Transverse colon (tissue), 4 donors: ENCODE data around the gene CDC20. TPM values are rescaled to one million over a fixed set of nuclear protein-coding genes. Genes with fewer than 3 reads are reported as not detected.

Source experiments
- DNase-seq: peaks from one replicate; pipeline ENCODE4 v3.0.0-alpha.2; 2019
- H3K27ac ChIP-seq, 4 donors: fragments of 200-600 bp; sonication (generic); 2 replicates each; pipeline ENCODE4 v1.5.1; 2016 to 2018; ENCODE audit warnings: inconsistent platforms in 4 of 4
- H3K27me3 ChIP-seq: fragments of 200-600 bp; sonication (generic); 2 replicates; pipeline ENCODE4 v1.5.1; 2017; ENCODE audit warnings: inconsistent platforms
- H3K36me3 ChIP-seq, 4 donors: fragments of 200-600 bp; sonication (generic); 2 replicates each; pipeline ENCODE4 v1.5.1; 2017 to 2019; ENCODE audit warnings: inconsistent platforms in 4 of 4
- H3K4me1 ChIP-seq, 4 donors: fragments of 200-600 bp; sonication (generic); 2 replicates each; pipeline ENCODE4 v1.5.1; 2017 to 2020; ENCODE audit warnings: inconsistent platforms in 4 of 4
- H3K4me3 ChIP-seq, 4 donors: fragments of 200-600 bp; sonication (generic); 1 replicate in 1 of 4; 2 replicates in 3 of 4; pipeline versions ENCODE4 v1.5.1 to v1.6.1; 2017 to 2019; ENCODE audit warnings: inconsistent platforms in 4 of 4
- H3K9me3 ChIP-seq, 2 donors: fragments of 200-600 bp; sonication (generic); 2 replicates each; pipeline ENCODE4 v1.5.1; 2017 to 2019; ENCODE audit warnings: inconsistent platforms in 2 of 2
- EP300 ChIP-seq: sonication (generic); formaldehyde crosslinking; IDR thresholded peaks from one replicate; pipeline ENCODE4 v1.6.1; 2017; ENCODE audit warnings: antibody characterized with exemption, low read depth
- POLR2A ChIP-seq: fragments of 450-650 bp; IDR thresholded peaks from one replicate; pipeline ENCODE4 v1.6.1; 2016; ENCODE audit warnings: antibody characterized with exemption, mild to moderate bottlenecking, moderate library complexity
- POLR2AphosphoS5 ChIP-seq, 3 donors: sonication (generic); formaldehyde crosslinking; IDR thresholded peaks; one replicate each; pipeline ENCODE4 v1.6.1; 2016; ENCODE audit warnings: antibody characterized with exemption in 3 of 3
- WGBS, 2 donors: methylation state at CpG; one replicate each; pipeline ENCODE4 v1.1.5; 2018; ENCODE audit warnings: low coverage in 1 of 2; 5-methylcytosine and 5-hydroxymethylcytosine counted together
- in situ Hi-C, 4 donors: fragments of 200-750 bp; cut with MboI; loops; one replicate each; pipeline versions ENCODE4 v1.15.0 to v1.15.1; 2017; ENCODE audit warnings: low sequenced_read_pairs in 3 of 4, low pct_ligation_motif_present in 1 of 4, low pct_unique_long_range_greater_than_20kb in 1 of 4
- intact Hi-C: fragments of 100-400 bp; cut with DNase I; formaldehyde crosslinking; loops from one replicate; pipeline ENCODE4 v1.15.1; 2023; ENCODE audit warnings: low total_unique reads
- total RNA-seq, 4 donors: library from RNA; depleted of rRNA; stranded (reverse); fragments of >200 nt; gene quantifications; one replicate each; pipeline ENCODE4 v1.1.0, GENCODE V29; 2016
- TF ChIP-seq, protein P1 (sequence below), 5 experiments: fragments of 200-600 bp in 3 of 5; fragments of 450-650 bp in 2 of 5; sonication (generic) in 3 of 5; IDR thresholded peaks; 1 replicate in 2 of 5; 2 replicates in 3 of 5; pipeline ENCODE4 v1.5.1; 2016 to 2017; ENCODE audit warnings: antibody characterized with exemption in 5 of 5, inconsistent platforms in 3 of 5, mild to moderate bottlenecking in 2 of 5, moderate library complexity in 1 of 5

Gene CDC20
- total RNA-seq, 4 donors from 2014 or later, result 2.9 to 38.4 (median 4.5) TPM; not detected in 1

DNA sequence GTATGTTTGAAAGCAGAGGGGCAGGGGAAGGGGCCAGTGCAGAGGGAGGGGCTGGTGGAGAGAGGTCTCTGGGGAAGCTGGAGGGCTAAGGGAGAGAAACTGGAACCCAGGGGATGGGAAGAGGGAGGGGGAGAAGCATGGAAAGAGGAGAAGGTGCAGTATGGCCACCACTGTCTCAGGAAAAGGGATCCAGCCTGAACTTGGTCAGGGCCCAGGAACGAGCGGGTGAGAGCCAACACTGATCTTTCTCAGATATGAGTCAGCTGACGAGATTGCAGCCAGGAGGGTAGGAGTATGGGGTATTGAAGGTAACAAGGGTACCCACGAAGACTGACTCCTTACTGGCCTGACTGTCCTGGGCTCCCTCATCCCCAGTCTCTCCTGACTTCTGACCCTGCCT is 40.0 kb upstream of the CDC20 start:
- intact Hi-C loops, result no loop called here
- in situ Hi-C loops, result no loop called here
- Histone ChIP-seq H3K4me1 (peaks cover 0 to 7% (median 2%) of the 10 kb centered on the region in 4 donors), H3K9me3 (no peaks in the 10 kb centered on the region), H3K36me3 (no peaks in the 10 kb centered on the region), H3K27ac (no peak overlapping the region), H3K27me3 (no peaks in the 10 kb centered on the region), H3K4me3 (no peak overlapping the region)
- TF ChIP-seq EP300 (no peak), POLR2AphosphoS5 (IDR thresholded peaks at IDR 0.05) (no peak), POLR2A (no peak)
- TF ChIP-seq, protein P1, sequence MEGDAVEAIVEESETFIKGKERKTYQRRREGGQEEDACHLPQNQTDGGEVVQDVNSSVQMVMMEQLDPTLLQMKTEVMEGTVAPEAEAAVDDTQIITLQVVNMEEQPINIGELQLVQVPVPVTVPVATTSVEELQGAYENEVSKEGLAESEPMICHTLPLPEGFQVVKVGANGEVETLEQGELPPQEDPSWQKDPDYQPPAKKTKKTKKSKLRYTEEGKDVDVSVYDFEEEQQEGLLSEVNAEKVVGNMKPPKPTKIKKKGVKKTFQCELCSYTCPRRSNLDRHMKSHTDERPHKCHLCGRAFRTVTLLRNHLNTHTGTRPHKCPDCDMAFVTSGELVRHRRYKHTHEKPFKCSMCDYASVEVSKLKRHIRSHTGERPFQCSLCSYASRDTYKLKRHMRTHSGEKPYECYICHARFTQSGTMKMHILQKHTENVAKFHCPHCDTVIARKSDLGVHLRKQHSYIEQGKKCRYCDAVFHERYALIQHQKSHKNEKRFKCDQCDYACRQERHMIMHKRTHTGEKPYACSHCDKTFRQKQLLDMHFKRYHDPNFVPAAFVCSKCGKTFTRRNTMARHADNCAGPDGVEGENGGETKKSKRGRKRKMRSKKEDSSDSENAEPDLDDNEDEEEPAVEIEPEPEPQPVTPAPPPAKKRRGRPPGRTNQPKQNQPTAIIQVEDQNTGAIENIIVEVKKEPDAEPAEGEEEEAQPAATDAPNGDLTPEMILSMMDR (IDR thresholded peaks at IDR 0.05), result no peak
- DNase-seq, result no peak
- 77% methylated on average over 4 of the region's 4 CpGs; no CpG with 5 or more reads in 1 of the 2 donors for WGBS, 2 donors

DNA sequence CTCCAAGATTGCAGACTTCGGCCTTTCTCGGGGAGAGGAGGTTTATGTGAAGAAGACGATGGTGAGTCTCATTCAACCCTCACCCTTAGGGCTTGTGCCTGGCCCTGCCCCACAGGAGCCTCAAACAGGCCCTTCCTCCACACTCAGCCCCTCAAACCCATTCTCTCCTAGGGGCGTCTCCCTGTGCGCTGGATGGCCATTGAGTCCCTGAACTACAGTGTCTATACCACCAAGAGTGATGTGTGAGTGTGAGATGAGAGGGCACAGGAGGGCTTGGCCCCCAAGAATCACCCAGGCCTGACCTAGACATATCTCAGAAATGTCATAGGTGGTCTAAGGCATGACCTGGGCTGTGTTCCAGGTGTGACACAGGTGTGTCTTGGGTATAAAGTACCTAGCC is 39.5 kb upstream of the CDC20 start:
- H3K36me3 ChIP-seq, result no peaks in the 10 kb centered on the region
- in situ Hi-C loops, result no loop called here
- TF ChIP-seq, protein P1 (IDR thresholded peaks at IDR 0.05), result no peak
- TF ChIP-seq EP300 (no peak), POLR2AphosphoS5 (IDR thresholded peaks at IDR 0.05) (no peak), POLR2A (no peak)
- H3K4me1 ChIP-seq, result peaks cover 0 to 3% (median under 1%) of the 10 kb centered on the region in 4 donors
- intact Hi-C loops, result no loop called here
- H3K27me3 ChIP-seq, result no peaks in the 10 kb centered on the region
- no peaks in the 10 kb centered on the region for H3K9me3 ChIP-seq
- H3K4me3 ChIP-seq, result no peak overlapping the region
- no peak for DNase-seq
- H3K27ac ChIP-seq, result no peak overlapping the region
- 97% methylated on average over 5 of the region's 5 CpGs; no CpG with 5 or more reads in 1 of the 2 donors for WGBS, 2 donors

DNA sequence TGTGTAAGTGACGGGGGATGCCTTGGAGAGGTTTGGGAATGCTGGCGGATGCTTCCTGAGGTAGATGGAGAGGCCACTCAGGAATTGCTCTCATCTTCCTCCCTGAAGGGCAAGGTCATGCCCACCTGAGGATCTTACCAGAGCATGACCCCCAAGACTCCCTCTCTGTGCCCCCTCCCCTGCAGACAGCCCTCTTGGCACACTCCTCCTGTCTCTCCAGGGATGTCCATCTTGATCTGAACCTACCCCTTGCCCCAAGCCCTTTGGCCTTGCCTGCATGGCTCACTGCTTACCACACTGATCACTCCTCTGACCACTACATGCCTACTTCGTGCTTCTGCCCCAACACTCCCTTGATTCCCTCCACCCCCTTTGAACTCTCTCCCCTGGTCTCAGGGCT is 39.0 kb upstream of the CDC20 start:
- H3K36me3 ChIP-seq, result no peaks in the 10 kb centered on the region
- whole genome bisulfite sequencing, 2 donors, result 96 to 100% methylated on average over 1 to 2 of the region's 3 CpGs
- H3K27ac ChIP-seq, result no peak overlapping the region
- no peak overlapping the region for H3K4me3 ChIP-seq
- in situ Hi-C loops (no loop called here), intact Hi-C loops (no loop called here)
- no peak for TF ChIP-seq EP300
- no peak for TF ChIP-seq POLR2A
- TF ChIP-seq, protein P1 (IDR thresholded peaks at IDR 0.05), result no peak
- no peak for TF ChIP-seq POLR2AphosphoS5 (IDR thresholded peaks at IDR 0.05)
- peaks cover 0 to under 1% of the 10 kb centered on the region in 2 donors for H3K9me3 ChIP-seq
- H3K4me1 ChIP-seq, result no peaks in the 10 kb centered on the region
- no peaks in the 10 kb centered on the region for H3K27me3 ChIP-seq
- DNase-seq, result no peak

DNA sequence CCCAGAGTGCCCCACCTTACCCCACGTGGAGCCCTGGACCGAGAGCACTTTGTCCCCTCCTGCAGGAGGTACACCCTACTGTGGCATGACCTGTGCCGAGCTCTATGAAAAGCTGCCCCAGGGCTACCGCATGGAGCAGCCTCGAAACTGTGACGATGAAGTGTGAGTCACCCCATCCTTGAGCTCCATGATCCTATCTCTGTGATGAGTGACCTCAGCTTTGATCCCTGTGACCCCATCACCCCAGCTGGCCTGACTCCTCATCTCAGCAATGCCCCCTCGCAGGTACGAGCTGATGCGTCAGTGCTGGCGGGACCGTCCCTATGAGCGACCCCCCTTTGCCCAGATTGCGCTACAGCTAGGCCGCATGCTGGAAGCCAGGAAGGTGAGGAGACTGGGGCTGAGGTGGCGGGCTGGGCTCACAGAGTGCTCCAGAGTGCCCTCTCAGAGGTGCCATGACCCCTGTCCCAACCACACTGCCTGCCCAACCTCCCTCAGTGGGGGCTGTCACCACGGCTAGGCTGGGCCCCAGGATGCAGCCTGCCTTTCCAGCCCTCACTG is 37.4 kb upstream of the CDC20 start:
- Histone ChIP-seq H3K36me3 (no peaks in the 10 kb centered on the region), H3K4me3 (no peak overlapping the region), H3K4me1 (no peaks in the 10 kb centered on the region), H3K27ac (no peak overlapping the region), H3K27me3 (no peaks in the 10 kb centered on the region), H3K9me3 (peaks cover 0 to 3% of the 10 kb centered on the region in 2 donors)
- TF ChIP-seq POLR2A, result no peak
- TF ChIP-seq POLR2AphosphoS5 (IDR thresholded peaks at IDR 0.05), result no peak
- TF ChIP-seq, protein P1 (IDR thresholded peaks at IDR 0.05), result no peak
- TF ChIP-seq EP300, result no peak
- DNase-seq, result no peak
- intact Hi-C loops (no loop called here), in situ Hi-C loops (no loop called here)
- 92 to 96% methylated on average over 8 to 16 of the region's 16 CpGs for WGBS, 2 donors
